Caco-2 (cell line): ENCODE data around the gene ADAMTS9. TPM values are rescaled to one million over a fixed set of nuclear protein-coding genes. Genes with fewer than 3 reads are reported as not detected.

Experiments
- BruUV-seq: library from RNA; stranded (reverse); fragments of 400-500 nt; replicated peaks from 2 replicates; lab custom pipeline; 2021; lab: Mats Ljungman, UMichigan
- CTCF ChIA-PET: fragments of 300-600 bp; sonication (Branson Sonifier 250); formaldehyde crosslinking; loops from one replicate; lab custom pipeline; 2022; ENCODE audit warnings: antibody characterized with exemption; lab: Charles Lee
- POLR2A ChIA-PET: fragments of 300-600 bp; sonication (Branson Sonifier 250); formaldehyde crosslinking; loops from one replicate; lab custom pipeline; 2022; ENCODE audit warnings: antibody characterized with exemption; lab: Charles Lee
- DNase-seq, 2 experiments: peaks; one replicate each; pipeline versions ENCODE4 v3.0.0 to v3.0.0-alpha.2; 2020 to 2022
- H3K27me3 ChIP-seq: replicated peaks from 2 replicates; pipeline ENCODE4 v1.6.0; 2011; ENCODE audit warnings: low read length; ENCODE audit not compliant: control insufficient read depth, insufficient read depth
- H3K36me3 ChIP-seq: 2 replicates; pipeline ENCODE4 v1.5.1; 2011; ENCODE audit warnings: low read length; ENCODE audit not compliant: control insufficient read depth, insufficient read depth
- H3K4me1 ChIP-seq: fragments of 250-450 bp; sonication (Bioruptor Pico); 2 replicates; pipeline ENCODE4 v1.5.1; 2020; ENCODE audit warnings: mild to moderate bottlenecking
- H3K4me3 ChIP-seq: 2 replicates; pipeline ENCODE4 v1.5.1; 2011; ENCODE audit warnings: low read depth, mild to moderate bottlenecking, control low read depth, low read length
- H3K9me3 ChIP-seq: fragments of 250-450 bp; sonication (Bioruptor Pico); 2 replicates; pipeline ENCODE4 v1.5.1; 2020; ENCODE audit warnings: mild to moderate bottlenecking, moderate library complexity
- H3K27ac Mint-ChIP-seq: one replicate; pipeline ENCODE4 v1.8.0; 2022; ENCODE audit warnings: mixed read lengths; ENCODE audit not compliant: unreplicated experiment
- H3K27me3 Mint-ChIP-seq: one replicate; pipeline ENCODE4 v1.8.0; 2022; ENCODE audit warnings: mixed read lengths; ENCODE audit not compliant: insufficient read depth, unreplicated experiment
- H3K36me3 Mint-ChIP-seq: one replicate; pipeline ENCODE4 v1.8.0; 2022; ENCODE audit warnings: mild to moderate bottlenecking, mixed read lengths; ENCODE audit not compliant: insufficient read depth, unreplicated experiment
- H3K4me1 Mint-ChIP-seq: one replicate; pipeline ENCODE4 v1.8.0; 2022; ENCODE audit warnings: low read depth, mixed read lengths; ENCODE audit not compliant: unreplicated experiment
- H3K4me3 Mint-ChIP-seq: one replicate; pipeline ENCODE4 v1.8.0; 2022; ENCODE audit warnings: mild to moderate bottlenecking, moderate library complexity, mixed read lengths; ENCODE audit not compliant: unreplicated experiment
- H3K9me3 Mint-ChIP-seq: one replicate; pipeline ENCODE4 v1.8.0; 2022; ENCODE audit warnings: mixed read lengths; ENCODE audit not compliant: unreplicated experiment
- intact Hi-C: fragments of 100-400 bp; cut with micrococcal nuclease; formaldehyde crosslinking; loops from one replicate; pipeline ENCODE4 v1.10.0; 2022; ENCODE audit not compliant: unreplicated experiment
- total RNA-seq: library from RNA; stranded (reverse); gene quantifications from 2 replicates; pipeline ENCODE4 v1.2.3, GENCODE V29; 2022
- TF ChIP-seq, protein P1 (sequence below), 2 experiments: fragments of 200-600 bp in 1 of 2; IDR thresholded peaks; 1 replicate in 1 of 2; 2 replicates in 1 of 2; pipeline versions ENCODE4 v1.5.1 to v1.8.0; 2011 to 2022; ENCODE audit warnings: antibody characterized with exemption in 1 of 2, control low read depth in 1 of 2, inconsistent platforms in 1 of 2, low read depth in 1 of 2, low read length in 1 of 2, mild to moderate bottlenecking in 1 of 2, moderate library complexity in 1 of 2; ENCODE audit not compliant: insufficient read depth in 1 of 2, severe bottlenecking in 1 of 2, unreplicated experiment in 1 of 2

ADAMTS9 gene
- total RNA-seq, 1 experiment from 2014 or later: 4.0 TPM

GRCh38 chr3:64716110-64716710 is 28.4 kb upstream of the ADAMTS9 start:
- TF ChIP-seq, protein P1, sequence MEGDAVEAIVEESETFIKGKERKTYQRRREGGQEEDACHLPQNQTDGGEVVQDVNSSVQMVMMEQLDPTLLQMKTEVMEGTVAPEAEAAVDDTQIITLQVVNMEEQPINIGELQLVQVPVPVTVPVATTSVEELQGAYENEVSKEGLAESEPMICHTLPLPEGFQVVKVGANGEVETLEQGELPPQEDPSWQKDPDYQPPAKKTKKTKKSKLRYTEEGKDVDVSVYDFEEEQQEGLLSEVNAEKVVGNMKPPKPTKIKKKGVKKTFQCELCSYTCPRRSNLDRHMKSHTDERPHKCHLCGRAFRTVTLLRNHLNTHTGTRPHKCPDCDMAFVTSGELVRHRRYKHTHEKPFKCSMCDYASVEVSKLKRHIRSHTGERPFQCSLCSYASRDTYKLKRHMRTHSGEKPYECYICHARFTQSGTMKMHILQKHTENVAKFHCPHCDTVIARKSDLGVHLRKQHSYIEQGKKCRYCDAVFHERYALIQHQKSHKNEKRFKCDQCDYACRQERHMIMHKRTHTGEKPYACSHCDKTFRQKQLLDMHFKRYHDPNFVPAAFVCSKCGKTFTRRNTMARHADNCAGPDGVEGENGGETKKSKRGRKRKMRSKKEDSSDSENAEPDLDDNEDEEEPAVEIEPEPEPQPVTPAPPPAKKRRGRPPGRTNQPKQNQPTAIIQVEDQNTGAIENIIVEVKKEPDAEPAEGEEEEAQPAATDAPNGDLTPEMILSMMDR (IDR thresholded peaks at IDR 0.05; ENCODE audit: insufficient read depth in 1 of 2, low read depth in 1 of 2, low read length in 1 of 2, severe bottlenecking in 1 of 2, unreplicated experiment in 1 of 2): no peak
- Histone ChIP-seq H3K9me3 (no peaks in the 10 kb centered on the region), H3K4me1 (no peaks in the 10 kb centered on the region), H3K27me3 (no peaks in the 10 kb centered on the region), H3K4me3 (no peak overlapping the region), H3K36me3 (no peaks in the 10 kb centered on the region)
- BruUV-seq: no TSS peak
- ChIA-PET CTCF (no interaction called here), POLR2A (no interaction called here)
- intact Hi-C loops: no loop called here
- H3K36me3 Mint-ChIP-seq: no peaks in the 10 kb centered on the region
- H3K27me3 Mint-ChIP-seq: no peaks in the 10 kb centered on the region
- no peaks in the 10 kb centered on the region for H3K9me3 Mint-ChIP-seq
- no peak overlapping the region for H3K27ac Mint-ChIP-seq
- no peak for DNase-seq
- H3K4me1 Mint-ChIP-seq: no peaks in the 10 kb centered on the region
- no peak overlapping the region for H3K4me3 Mint-ChIP-seq

DNA sequence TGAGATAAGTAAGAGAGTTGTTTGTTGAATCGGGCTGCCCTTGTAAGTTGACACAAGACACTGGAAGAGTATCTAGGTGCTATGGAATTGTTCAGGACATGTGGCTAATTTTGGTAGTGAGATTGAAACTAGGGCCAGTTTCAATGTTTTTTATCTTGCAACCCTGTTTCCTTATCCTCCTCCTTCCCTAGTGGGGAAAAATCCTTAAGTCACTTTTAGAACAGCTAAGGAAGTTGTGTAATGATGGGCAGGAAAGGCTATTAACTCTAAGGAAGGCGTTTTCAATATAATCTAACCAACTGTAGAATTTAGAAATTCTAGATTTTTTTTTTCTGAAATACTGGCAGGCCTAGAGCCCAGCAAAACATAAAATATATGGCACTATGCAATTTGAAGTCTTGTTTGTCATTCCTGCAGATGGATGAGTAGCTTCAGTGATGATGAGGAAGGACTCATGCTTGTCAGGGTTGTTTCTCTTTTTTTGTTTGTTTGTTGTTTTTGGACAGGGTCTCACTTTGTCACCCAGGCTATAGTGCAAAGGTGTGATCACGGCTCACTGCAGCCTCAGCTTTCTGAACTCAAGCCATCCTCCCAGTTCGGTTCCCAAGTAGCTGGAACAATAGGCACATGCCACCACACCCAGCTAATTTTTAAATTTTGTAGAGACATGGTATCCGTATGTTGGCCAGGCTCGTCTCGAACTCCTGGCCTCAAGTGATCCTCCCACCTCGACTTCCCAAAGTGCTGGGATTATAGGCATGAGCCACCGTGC is 27.6 kb upstream of the ADAMTS9 start:
- ChIA-PET POLR2A (no interaction called here), CTCF (no interaction called here)
- Mint-ChIP-seq H3K27me3 (no peaks in the 10 kb centered on the region), H3K4me3 (no peak overlapping the region), H3K27ac (no peak overlapping the region), H3K36me3 (no peaks in the 10 kb centered on the region), H3K4me1 (no peaks in the 10 kb centered on the region), H3K9me3 (no peaks in the 10 kb centered on the region)
- no peaks in the 10 kb centered on the region for H3K9me3 ChIP-seq
- no peaks in the 10 kb centered on the region for H3K27me3 ChIP-seq
- TF ChIP-seq, protein P1 (IDR thresholded peaks at IDR 0.05; ENCODE audit: insufficient read depth in 1 of 2, low read depth in 1 of 2, low read length in 1 of 2, severe bottlenecking in 1 of 2, unreplicated experiment in 1 of 2): no peak
- DNase-seq: no peak
- no peak overlapping the region for H3K4me3 ChIP-seq
- no peaks in the 10 kb centered on the region for H3K4me1 ChIP-seq
- intact Hi-C loops: no loop called here
- H3K36me3 ChIP-seq: no peaks in the 10 kb centered on the region
- no TSS peak for BruUV-seq

- Histone ChIP-seq H3K9me3 (no peaks in the 10 kb centered on the region), H3K4me3 (no peak overlapping the region), H3K4me1 (no peaks in the 10 kb centered on the region), H3K27me3 (no peaks in the 10 kb centered on the region), H3K36me3 (no peaks in the 10 kb centered on the region)
- POLR2A ChIA-PET: no interaction called here
- Mint-ChIP-seq H3K4me3 (no peak overlapping the region), H3K27ac (no peak overlapping the region), H3K36me3 (no peaks in the 10 kb centered on the region), H3K27me3 (no peaks in the 10 kb centered on the region), H3K4me1 (peaks cover under 1% of the 10 kb centered on the region), H3K9me3 (no peaks in the 10 kb centered on the region)
- intact Hi-C loops: no loop called here
- TF ChIP-seq, protein P1 (IDR thresholded peaks at IDR 0.05; ENCODE audit: insufficient read depth in 1 of 2, low read depth in 1 of 2, low read length in 1 of 2, severe bottlenecking in 1 of 2, unreplicated experiment in 1 of 2): no peak
- BruUV-seq: no TSS peak
- no peak for DNase-seq
- CTCF ChIA-PET: no interaction called here
Observed at GRCh38 chr3:64708456-64708855, 20.7 kb upstream of the ADAMTS9 start.
